Stimulated activated CD8-positive, alpha-beta memory T cell treated with anti-CD3 and anti-CD28 coated beads, Interleukin-15, amount 100 ng/mL, for 48 hours (primary cell): ENCODE results near the gene ZNF385B.
"Not testable (repeated sequence)": the region's sequence is repeated elsewhere in the genome, so short reads cannot be mapped to it uniquely, and the experiment has no call there.

Source experiments
- DNase-seq, 2 donors: peaks; one replicate each; pipeline ENCODE4 v3.0.0-alpha.2; 2020; ENCODE audit warnings: low read depth in 2 of 2

The ZNF385B gene

DNA sequence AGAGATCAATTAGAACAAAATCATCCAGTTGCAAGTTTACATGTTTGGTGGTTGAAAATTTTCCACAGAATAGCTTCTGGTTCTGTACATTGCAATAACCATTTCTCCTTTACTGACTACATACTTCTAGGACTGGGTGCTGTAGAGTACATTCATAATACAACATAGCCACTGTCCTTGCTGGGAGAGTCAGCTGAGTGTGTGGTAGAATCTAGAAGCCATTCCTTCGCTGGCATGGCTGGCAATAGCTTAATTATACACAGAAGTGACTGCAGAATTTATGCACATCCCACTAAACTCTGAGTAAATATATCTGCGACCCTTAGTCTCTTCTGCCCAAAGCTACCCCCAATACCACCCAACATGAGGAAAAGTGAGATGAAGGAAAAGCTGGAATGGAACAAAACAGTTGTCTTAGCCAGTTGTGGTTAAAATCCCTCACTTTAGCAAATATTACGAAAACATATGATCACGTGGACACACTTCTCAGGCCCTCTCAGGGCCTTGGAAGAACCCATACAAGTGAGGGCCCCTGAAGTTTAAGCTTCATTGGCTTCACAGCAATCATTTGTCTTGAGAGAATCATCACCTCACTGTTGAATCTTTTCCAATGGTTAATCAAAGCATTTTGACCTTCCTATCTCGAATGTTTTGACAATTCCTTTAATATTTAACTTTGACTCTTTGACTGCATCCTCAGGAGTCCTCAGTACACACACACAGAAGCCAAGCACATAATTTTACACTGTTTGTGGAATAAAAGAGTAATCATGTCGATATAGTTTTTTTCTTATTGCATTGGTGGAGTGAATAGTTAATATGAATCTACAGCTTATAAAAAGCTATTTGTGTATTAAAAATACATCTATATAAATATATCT is 225.1 kb downstream of the ZNF385B start:
- DNase-seq = no peak

DNA sequence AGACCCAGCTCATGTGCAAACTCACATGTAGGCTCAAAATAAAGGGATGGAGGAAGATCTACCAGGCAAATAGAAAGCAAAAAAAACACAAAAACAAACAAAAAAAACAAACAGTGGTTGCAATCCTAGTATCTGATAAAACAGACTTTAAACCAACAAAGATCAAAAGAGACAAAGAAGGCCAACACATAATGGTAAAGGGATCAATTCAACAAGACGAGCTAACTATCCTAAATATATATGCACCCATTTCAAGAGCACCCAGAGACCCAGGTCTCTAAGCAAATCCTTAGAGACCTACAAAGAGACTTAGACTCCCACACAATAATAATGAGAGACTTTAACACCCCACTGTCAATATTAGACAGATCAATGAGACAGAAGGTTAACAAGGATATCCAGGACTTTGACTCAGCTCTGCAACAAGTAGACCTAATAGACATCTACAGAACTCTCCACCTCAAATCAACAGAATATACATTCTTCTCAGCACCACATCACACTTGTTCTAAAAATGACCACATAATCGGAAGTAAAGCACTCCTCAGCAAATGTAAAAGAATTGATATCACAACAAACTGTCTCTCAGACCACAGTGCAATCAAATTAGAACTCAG is 229.5 kb downstream of the ZNF385B start:
- not testable (repeated sequence) for DNase-seq

DNA sequence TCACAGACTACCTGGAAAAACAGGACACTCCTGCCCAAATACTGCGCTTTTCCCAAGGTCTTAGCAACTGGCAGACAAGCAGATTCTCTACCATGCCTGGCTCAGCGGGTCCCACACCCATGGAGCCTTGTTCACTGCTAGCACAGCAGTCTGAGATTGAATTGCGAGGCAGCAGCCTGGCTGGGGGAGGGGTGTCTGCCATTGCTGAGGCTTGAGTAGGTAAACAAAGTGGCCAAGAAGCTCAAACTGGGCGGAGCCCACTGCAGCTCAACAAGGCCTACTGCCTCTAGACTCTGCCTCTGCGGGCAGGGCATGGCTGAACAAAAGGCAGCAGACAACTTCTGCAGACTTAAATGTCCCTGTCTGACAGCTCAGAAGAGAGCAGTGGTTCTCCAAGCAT is 231.6 kb downstream of the ZNF385B start:
- DNase-seq = not testable (repeated sequence)

DNA sequence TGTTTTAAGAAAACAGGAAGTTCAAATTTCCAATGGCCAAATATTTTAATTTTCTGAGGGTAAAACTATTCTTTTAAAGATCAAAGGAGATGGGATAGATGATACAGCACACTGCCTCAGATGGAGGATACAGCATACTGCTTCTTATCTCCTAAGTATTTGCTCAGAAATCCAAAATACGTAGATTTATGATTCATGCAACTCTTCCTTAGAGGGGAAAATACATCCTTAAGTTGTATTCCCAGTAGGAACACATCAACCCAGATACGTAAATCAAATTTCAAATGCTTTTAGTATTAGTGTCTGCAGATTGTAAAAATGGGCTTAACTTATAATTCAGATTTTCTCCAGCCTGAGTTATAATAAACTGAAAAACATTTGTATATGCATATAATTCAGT is 235.2 kb downstream of the ZNF385B start:
- DNase-seq = no peak

DNA sequence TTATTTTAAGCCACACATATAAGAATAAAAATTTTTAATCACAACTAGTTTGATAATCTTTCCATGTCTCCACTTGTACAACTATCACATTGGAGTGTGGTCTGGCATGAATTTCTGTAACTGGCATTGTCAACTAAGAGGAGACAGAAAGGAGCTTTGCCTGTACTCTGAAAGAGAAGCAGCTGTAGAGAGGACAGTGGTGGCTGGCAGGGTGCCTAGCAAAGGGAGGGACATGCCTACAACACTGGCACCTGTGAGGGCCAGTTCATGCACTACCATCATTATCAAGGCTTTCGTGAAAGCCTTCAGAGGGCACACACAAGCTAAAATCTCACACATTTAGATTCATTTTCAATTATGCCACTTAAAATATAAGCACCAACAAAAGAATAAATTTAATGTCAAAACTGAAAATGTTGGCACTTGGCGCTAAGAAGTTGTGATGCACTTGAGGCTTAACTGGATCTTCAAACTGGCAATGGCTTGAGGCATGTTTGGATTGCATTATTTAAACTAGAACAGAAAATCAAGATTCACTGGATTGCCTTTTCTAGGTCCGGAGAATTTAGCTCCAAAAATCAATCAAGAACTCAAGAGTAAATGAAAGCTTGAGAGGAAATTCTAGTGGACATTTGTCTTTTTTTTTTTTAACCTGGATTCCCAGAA is 238.6 kb downstream of the ZNF385B start:
- DNase-seq = no peak

DNA sequence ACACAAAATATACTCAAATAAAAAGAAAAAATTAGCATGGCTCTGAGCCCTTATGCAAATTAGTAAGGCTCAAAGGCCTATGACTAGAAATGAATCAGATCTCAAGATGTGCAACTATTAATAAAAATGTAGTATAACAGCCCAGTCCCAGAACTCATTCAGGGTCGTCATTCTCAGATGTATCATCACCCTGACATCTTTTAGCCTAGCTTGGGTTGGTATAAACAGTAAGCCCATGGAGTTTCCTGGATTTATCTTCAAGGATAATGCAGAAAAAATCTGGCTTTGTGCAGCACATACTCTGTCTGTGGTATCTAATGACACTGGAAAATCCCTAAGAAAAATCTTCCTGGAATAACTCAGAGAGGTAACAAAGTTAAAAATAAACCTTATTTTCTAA is 239.3 kb downstream of the ZNF385B start:
- DNase-seq = no peak

DNA sequence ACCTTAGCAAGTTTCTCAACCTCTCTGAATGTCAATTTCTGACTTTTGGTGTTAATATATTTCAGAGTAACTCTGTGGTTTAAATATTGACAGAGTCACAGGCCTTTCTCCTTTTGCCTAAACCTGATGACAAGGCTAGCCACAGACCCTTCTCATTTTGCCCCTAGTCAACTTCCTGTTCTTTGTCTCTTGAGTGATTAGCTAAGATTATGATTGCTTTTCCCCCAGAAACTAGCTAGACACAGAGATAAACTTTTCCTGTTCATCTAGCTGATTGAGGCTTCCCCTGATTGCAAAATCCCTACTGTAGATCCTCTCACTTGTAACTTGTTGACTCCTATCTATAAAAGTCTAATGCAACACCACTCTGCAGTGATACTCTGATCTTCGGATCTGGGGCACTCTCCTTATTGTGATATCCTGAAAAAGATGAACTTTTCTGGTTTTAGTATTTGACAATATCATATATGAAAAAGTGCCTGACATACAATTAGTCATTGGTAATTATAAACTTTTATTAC is 241.4 kb downstream of the ZNF385B start:
- DNase-seq = no peak

DNA sequence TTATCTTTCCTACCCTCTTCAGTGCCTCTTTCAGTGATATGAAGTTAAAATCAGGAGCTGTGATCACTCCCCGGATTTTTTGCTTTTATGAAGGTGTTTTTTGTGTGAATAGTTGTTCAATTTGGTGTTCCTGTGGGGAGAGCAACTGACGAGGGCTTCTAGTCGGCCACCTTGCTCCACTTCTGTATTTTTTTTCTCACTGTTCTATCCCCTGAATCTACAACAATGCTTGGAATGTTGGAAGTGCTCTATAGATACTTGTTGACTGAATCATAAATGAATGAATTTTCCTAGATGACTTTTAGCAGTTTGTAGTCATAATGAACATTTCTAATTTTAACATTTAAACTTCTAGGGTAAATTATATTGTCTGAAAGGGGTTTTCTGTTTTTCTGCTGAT is 247.3 kb downstream of the ZNF385B start:
- DNase-seq = no peak

DNA sequence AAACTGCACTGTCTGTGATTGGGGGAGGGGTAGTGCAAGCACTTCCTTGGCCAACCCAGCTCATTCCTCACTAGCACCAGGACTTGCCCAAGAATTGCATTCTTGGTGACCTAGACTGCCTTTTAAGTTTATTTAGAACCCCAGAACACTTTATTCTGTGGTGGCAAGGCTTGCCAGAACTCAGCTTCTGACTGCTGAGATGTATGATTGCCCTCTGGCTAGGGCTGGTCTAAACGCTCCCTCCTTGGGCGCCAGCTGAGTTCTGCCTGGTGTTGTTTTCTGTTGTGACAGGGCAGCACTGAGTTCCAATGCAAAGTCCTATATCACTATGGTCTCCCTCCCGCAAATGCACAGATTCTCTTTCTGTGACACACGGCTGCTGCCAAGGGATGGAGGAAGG is 247.7 kb downstream of the ZNF385B start:
- no peak for DNase-seq

DNA sequence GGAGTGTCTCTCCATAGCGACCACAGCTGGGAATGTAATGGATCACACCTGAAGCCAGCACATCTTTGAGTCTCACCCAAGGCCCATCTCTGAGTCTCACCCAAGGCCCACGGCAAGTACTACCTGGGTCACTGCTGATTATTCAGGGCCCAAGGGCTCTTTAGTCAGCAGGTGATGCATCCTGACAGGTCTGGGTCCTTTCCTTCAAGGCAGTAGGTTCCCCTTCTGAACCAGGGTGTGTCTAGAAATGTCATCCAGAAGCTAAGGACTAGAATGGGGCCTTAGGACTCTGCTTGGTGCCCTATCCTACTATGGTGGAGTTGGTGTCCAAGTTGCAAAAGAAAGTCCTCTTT is 248.1 kb downstream of the ZNF385B start:
- DNase-seq = no peak

DNA sequence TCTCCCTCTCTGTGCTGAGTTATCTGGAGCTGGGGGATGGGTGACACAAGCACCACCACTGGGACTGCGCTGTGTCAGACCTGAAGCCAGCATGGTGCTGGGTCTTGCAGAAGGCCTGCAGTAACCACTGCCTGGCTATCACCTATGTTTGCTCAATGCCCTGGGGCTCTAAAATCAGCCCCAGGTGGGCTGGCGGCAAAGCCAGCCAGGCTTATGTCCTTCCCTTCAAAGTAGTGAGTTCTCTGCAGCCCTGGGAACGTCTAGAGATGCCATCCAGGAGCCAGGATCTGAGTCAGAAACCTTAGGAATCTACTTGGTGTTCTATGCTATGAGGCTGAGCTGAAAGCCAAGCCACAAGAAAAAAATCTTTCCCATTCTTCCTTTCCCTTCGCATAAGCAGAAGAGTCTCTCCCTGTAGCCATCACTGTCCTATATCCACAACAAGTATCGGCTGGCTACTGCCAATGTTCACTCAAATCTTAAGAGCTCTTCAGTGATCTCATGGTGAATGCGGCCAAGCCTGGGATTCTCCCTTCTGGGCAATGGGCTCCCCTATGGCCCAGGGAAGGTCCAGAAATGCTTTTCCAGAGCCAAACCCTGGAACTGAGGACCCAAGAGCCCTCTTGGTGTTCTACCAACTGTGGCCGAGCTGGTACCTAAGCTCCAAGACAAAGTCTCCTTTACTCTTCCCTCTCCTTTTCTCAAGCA is 248.7 kb downstream of the ZNF385B start:
- DNase-seq = no peak

DNA sequence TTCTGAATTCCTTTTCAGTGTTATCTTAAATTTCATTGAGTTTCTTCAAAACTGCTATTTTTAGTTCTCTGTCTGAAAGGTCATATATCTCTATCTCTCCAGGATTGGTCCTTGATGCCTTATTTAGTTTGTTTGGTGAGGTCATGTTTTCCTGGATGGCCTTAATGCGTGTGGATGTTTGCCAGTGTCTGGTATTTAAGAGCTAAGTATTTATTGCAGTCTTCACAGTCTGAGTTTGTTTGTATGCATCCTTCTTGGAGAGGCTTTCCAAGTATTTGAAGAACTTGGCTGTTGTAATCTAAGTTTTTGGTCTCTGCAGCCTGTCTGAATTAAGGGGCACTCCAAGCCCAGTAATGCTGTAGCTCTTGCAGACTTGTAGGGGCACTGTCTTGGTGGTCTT is 249.3 kb downstream of the ZNF385B start:
- no peak for DNase-seq

DNA sequence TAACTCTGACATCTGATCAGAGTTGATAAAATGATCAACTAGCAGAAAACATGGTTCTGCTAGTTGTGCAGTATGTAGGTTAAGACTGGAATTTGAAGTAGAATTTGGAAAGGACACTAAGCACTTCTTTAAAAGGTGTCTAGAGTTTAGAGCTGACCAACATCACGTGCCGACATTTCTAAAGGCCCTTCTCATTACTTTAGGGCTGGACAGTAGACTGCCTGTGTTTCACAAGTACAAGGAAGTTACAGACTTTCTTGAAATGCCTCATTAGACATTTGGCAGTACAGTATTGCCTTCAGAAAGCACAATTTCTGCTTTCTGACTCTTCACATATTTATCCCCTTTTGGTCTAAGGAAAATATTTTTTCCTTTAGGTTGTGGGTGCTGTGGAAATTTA is 255.3 kb downstream of the ZNF385B start:
- DNase-seq = no peak

DNA sequence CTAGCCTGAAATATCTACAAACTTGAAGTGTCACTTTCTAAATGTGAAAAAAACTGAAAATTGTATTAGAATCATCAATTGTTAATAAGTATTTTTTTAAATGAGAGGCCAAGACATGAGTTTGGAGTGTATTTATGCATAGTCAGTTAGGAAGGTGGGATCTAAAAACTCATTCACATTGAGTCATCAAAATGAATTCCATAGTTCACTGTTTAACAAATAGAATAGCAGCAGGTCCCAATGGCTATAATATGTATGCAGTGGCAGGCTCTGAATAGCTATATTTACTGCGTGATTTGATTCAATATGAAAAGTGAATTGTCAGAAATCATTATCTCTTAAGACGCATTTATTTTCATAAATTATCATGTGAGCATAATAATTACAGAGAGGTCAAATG is 256.1 kb downstream of the ZNF385B start:
- no peak for DNase-seq

DNA sequence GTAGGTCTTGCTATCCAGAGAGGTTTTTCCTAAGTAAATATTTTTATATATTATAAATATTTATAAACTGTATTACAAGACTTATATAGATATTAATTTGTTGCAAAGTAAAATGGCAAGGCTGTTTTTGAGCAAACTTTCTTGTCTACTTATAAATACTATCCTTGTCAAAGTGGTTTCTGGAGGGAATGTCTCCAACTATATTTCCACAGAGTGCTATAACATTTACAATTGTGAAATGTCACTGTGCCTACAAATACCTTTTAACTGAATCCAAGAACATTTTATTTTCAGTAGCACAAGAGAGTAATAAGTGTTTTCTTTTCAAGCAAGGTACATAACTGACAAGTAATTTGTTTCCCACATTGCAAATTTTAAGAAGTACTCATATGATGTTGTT is 256.8 kb downstream of the ZNF385B start:
- DNase-seq = no peak

DNA sequence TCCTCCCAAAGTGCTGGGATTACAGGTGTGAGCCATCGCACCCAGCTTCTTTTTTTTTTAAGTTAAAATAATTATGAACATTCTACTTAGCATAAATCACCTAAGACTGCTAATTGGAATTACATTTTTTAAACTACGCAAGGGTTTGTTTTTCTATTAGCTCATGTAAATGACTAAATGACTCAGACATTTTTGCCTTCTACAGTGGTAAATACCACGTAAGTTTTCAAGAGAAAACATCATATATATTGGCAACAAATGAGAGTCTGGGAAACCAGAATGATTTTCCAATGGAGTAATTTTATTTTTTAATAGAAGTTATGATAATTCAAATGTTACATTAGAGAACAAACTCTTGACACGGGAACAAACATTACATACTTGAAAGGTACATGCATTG is 259.0 kb downstream of the ZNF385B start:
- no peak for DNase-seq

DNA sequence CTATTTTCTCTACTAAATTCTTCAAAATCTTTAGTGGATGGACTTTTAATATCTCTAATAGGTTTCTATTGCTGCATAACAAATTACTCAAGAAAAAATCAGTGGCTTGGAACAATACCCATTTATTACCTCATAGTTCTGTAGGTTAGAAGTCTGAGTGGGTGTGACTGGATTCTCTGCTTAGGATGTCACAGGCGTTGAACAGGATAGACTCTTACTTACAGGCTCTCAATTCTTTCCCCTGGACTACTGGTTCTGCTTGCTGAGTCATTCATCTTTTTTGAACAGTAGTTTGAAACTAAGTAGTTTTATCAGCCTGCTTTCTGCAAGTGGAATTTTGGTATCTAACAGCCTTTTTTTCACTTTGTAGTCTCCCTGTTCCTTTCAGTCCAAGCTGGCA is 265.4 kb downstream of the ZNF385B start:
- DNase-seq = no peak

DNA sequence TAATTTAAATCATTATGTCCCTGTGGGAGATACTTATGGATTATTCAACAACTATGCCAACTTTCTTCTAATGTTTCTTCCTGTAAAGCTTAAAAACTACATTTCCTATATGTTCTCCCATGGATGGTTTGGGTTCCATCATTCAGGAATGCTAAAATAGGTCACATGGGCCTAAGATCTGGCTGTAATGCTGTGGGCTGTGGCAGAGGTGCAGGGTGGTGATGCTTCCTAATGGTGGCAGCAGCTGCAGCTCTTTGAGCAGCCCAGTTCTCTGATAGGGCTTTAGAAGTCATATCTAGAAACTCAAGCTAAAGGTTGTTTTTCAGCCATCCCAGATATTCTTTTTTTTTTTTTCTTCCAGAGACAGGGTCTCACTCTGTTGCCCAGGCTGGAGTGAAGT is 266.1 kb downstream of the ZNF385B start:
- no peak for DNase-seq

DNA sequence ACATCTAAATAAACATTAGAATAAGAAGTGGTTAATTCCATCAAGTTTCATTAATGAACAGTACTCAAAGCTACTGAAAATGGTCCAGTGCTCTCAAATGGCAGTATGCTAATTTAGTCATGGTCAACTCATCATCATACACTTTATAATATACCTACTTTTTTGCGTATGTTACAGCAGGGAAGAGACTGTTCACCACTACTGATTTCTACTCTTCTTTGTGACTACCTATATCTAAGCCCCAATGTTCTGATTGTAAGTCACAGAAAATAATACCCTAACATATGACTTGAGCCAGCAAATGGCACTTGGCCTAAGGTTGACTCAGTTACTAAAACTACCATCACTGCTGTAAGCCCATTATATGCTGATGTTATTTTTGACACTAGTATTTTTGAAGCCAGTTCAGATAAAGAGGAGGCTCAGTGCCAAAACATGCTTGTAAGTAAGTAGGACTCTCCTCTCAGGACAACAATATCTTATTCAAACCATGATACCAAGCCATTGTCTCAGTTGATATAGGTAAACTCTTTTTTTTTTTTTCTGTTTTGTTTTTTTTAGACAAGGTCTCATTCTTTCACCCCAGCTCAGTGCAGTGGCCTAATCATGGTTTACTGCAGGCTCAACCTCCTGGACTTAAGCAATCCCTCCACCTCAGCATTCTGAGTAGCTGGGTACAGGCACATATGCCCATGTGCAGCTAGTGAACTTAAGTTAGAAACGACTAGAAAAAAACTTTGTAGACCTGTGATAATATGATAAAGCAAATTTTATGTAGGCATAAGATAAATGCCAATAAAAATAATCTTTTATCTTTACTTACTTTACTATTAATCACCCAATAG is 266.9 kb downstream of the ZNF385B start:
- no peak for DNase-seq

DNA sequence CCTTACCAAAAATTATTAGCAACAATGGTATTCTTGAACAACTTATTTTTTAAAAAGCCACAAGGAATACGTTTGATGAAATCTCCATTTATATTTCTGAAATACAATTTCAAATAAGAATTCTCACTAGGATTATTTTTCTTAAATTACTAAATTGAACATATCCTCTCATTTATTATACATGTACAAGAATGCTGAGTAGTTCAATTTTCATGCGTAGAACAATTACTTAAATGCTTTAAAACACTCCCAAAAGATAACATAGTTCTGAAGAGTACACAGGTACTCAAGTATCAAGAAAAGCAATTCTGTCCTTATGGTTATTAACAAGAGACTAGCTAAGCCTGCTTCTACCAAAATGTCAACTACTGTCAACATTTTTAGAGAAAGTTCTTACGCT is 268.1 kb downstream of the ZNF385B start:
- DNase-seq = no peak
